HepG2 (cell line): Measurements from ENCODE around the gene SEPTIN5. TPM values are rescaled to one million over a fixed set of nuclear protein-coding genes. Genes with fewer than 3 reads are reported as not detected.
A peak's percentile ranks its signal among the peaks of the same experiment; 100 is the strongest.

Experiments used
- ATAC-seq: fragments of 200-7000 bp; cut with Tn5 transposase; 3 replicates; pipeline ENCODE4 v1.9.1; 2020; ENCODE audit warnings: mild to moderate bottlenecking, moderate library complexity
- BruUV-seq: library from RNA; stranded (reverse); fragments of 400-500 nt; replicated peaks from 2 replicates; lab custom pipeline; 2021; lab: Mats Ljungman, UMichigan
- CTCF ChIA-PET: fragments of 300-600 bp; formaldehyde crosslinking; extraction: SDS; loops from one replicate; lab custom pipeline; 2021; ENCODE audit warnings: low total read pairs, inconsistent platforms, low intra/inter-chr PET ratio; lab: Yijun Ruan, JAX
- POLR2A ChIA-PET: fragments of 350-600 bp; sonication (Branson Sonifier 250); formaldehyde crosslinking; loops from one replicate; lab custom pipeline; 2020; ENCODE audit warnings: antibody characterized with exemption, inconsistent platforms; lab: Yijun Ruan, JAX
- DNase-seq: peaks from one replicate; pipeline ENCODE4 v3.0.0-alpha.2; 2015; ENCODE audit warnings: low spot score
- FAIRE-seq: peaks from 3 replicates; lab custom pipeline; 2011; peaks lifted over from hg19 to GRCh38; lab: Jason Lieb, UNC
- H2AFZ ChIP-seq: one replicate; pipeline ENCODE4 v1.6.1; 2011; ENCODE audit warnings: low read length, inconsistent platforms
- H3K27ac ChIP-seq: fragments of 300-600 bp; 3 replicates; pipeline ENCODE4 v1.8.0; 2011; ENCODE audit warnings: mixed run types, mild to moderate bottlenecking, mixed read lengths, low read length, inconsistent platforms; ENCODE audit not compliant: insufficient read depth; ENCODE audit errors: extremely low read length
- H3K27me3 ChIP-seq, 2 experiments: fragments of 200-600 bp in 1 of 2; 2 replicates in 1 of 2; 3 replicates in 1 of 2; pipeline versions ENCODE4 v1.6.0 to v1.8.0; 2011; ENCODE audit warnings: low read length in 2 of 2, mild to moderate bottlenecking in 2 of 2, moderate library complexity in 2 of 2, inconsistent platforms in 1 of 2; ENCODE audit not compliant: insufficient read depth in 2 of 2, control insufficient read depth in 1 of 2
- H3K36me3 ChIP-seq, 2 experiments: fragments of 200-600 bp in 1 of 2; replicated peaks in 1 of 2; 2 replicates in 1 of 2; 3 replicates in 1 of 2; pipeline versions ENCODE4 v1.5.1 to v1.8.0; 2011; ENCODE audit warnings: low read length in 2 of 2, inconsistent platforms in 1 of 2; ENCODE audit not compliant: insufficient read depth in 2 of 2, control insufficient read depth in 1 of 2
- H3K4me1 ChIP-seq: 2 replicates; pipeline ENCODE4 v1.5.1; 2012; ENCODE audit warnings: low read length, inconsistent platforms; ENCODE audit not compliant: insufficient read depth
- H3K4me2 ChIP-seq: 2 replicates; pipeline ENCODE4 v1.6.0; 2011; ENCODE audit warnings: low read depth, low read length, inconsistent platforms
- H3K4me3 ChIP-seq, 3 experiments: fragments of 200-600 bp in 1 of 3; sonication (generic), shearing (Covaris generic) in 1 of 3; replicated peaks in 1 of 3; 2 replicates each; pipeline ENCODE4 v1.5.1; 2011 to 2016; ENCODE audit warnings: low read length in 3 of 3, inconsistent platforms in 2 of 3, low read depth in 2 of 3, mild to moderate bottlenecking in 2 of 3, control low read depth in 1 of 3, mixed read lengths in 1 of 3; ENCODE audit not compliant: insufficient read depth in 1 of 3
- H3K79me2 ChIP-seq: one replicate; pipeline ENCODE4 v1.6.1; 2011; ENCODE audit warnings: low read length, inconsistent platforms; ENCODE audit not compliant: insufficient read depth
- H3K9ac ChIP-seq: 2 replicates; pipeline ENCODE4 v1.6.0; 2011; ENCODE audit warnings: mild to moderate bottlenecking, low read depth, low read length, inconsistent platforms; ENCODE audit not compliant: insufficient read depth
- H3K9me3 ChIP-seq: 2 replicates; pipeline ENCODE4 v1.5.1; 2012; ENCODE audit warnings: mild to moderate bottlenecking, low read length
- H4K20me1 ChIP-seq: 2 replicates; pipeline ENCODE4 v1.6.0; 2011; ENCODE audit warnings: inconsistent platforms, mild to moderate bottlenecking, low read length, moderate library complexity; ENCODE audit not compliant: insufficient read depth
- EZH2 ChIP-seq: conservative IDR thresholded peaks from 2 replicates; pipeline ENCODE4 v1.6.1; 2012; ENCODE audit warnings: mild to moderate bottlenecking, low read depth, low read length, moderate library complexity
- MYNN ChIP-seq: sonication (generic); formaldehyde crosslinking; IDR thresholded peaks from 2 replicates; pipeline ENCODE4 v1.4.0; 2020; ENCODE audit warnings: mild to moderate bottlenecking, low read depth, missing genetic modification reagents
- ZNF138 ChIP-seq: sonication (generic); formaldehyde crosslinking; IDR thresholded peaks from 2 replicates; pipeline ENCODE4 v1.5.0; 2020; ENCODE audit warnings: mild to moderate bottlenecking, low read depth, missing genetic modification reagents
- ZNF777 ChIP-seq: sonication (generic); formaldehyde crosslinking; IDR thresholded peaks from 2 replicates; pipeline ENCODE4 v1.4.0; 2020; ENCODE audit warnings: missing genetic modification reagents
- WGBS: methylation state at CpG from one replicate; pipeline ENCODE4 v1.1.6; 2017; ENCODE audit warnings: low lambda C conversion rate; 5-methylcytosine and 5-hydroxymethylcytosine counted together
- in situ Hi-C: cut with HindIII; loops from 2 replicates; pipeline ENCODE4 v1.10.0; 2017; ENCODE audit warnings: low pct_unique_long_range_greater_than_20kb; ENCODE audit not compliant: extremely low pct_ligation_motif_present
- intact Hi-C: fragments of 100-400 bp; cut with micrococcal nuclease; formaldehyde crosslinking; loops from one replicate; pipeline ENCODE4 v1.10.0; 2022; ENCODE audit not compliant: unreplicated experiment
- polyA plus RNA-seq, 8 experiments: library from polyadenylated mRNA; depleted of rRNA in 3 of 8; stranded (reverse) in 7 of 8; unstranded in 1 of 8; fragments of >200 nt; fragmentation: Illumina TruSeq in 4 of 8; extraction: Trizol in 4 of 8; gene quantifications; 2 replicates each; pipeline versions ENCODE4 v1.2.1 to v1.2.3, GENCODE V29; 2011 to 2016; ENCODE audit warnings: low read depth in 4 of 8, missing spikeins in 1 of 8, mixed read lengths in 1 of 8; ENCODE audit not compliant: insufficient read depth in 1 of 8
- total RNA-seq, 5 experiments: library from RNA; depleted of rRNA; stranded (reverse); fragments of >200 nt; fragmentation: Illumina TruSeq; extraction: Trizol; gene quantifications; 2 replicates each; pipeline ENCODE4 v1.2.3, GENCODE V29; 2016; ENCODE audit warnings: low read depth in 1 of 5

The SEPTIN5 gene
- total and polyA plus RNA-seq, 2 of the 13 experiments (the other 11 are each of a cell fraction or from before 2014, with no cell fraction given), result 0.33 TPM; not detected in 1

GRCh38 chr22:19765477-19766239, 51.4 kb downstream of the SEPTIN5 start:
- in situ Hi-C loops, result no loop called here
- TF ChIP-seq EZH2 (peak; percentile 87), MYNN (CRISPR knock-in tag) (no peak)
- TF ChIP-seq, all 625 proteins: peak for 1
- H3K27ac ChIP-seq, result no peak overlapping the region
- no peaks in the 10 kb centered on the region for H3K79me2 ChIP-seq
- CTCF ChIA-PET, result no interaction called here
- H3K4me1 ChIP-seq, result peaks cover 34% of the 10 kb centered on the region
- no peak for FAIRE-seq
- H3K9ac ChIP-seq, result no peak overlapping the region
- no peak overlapping the region for H3K4me3 ChIP-seq
- no peaks in the 10 kb centered on the region for H3K36me3 ChIP-seq
- POLR2A ChIA-PET, result no interaction called here
- WGBS, result 29% methylated on average over 14 of the region's 83 CpGs
- no peak for DNase-seq
- no peaks in the 10 kb centered on the region for H3K9me3 ChIP-seq
- H4K20me1 ChIP-seq, result no peaks in the 10 kb centered on the region
- no peak overlapping the region for H3K4me2 ChIP-seq
- peaks cover 26 to 89% of the 10 kb centered on the region in 2 experiments for H3K27me3 ChIP-seq
- no peak overlapping the region for H2AFZ ChIP-seq
- intact Hi-C loops, result no loop called here
- no TSS peak for BruUV-seq
- no peak for ATAC-seq

- H3K9me3 ChIP-seq, result no peaks in the 10 kb centered on the region
- no CpG with 5 or more reads among the region's 36 CpGs for WGBS
- in situ Hi-C loops (no loop called here), intact Hi-C loops (no loop called here)
- ChIA-PET CTCF (no interaction called here), POLR2A (no interaction called here)
- peak; percentile 81 for TF ChIP-seq ZNF777
- TF ChIP-seq ZNF138 (CRISPR knock-in tag), result no peak
- no peak overlapping the region for H2AFZ ChIP-seq
- peaks cover 4% of the 10 kb centered on the region; the same call in 1 of the 2 replicates for H4K20me1 ChIP-seq
- H3K27ac ChIP-seq, result no peak overlapping the region
- H3K36me3 ChIP-seq, result no peaks in the 10 kb centered on the region
- no peak for FAIRE-seq
- peaks cover 26 to 92% of the 10 kb centered on the region in 2 experiments for H3K27me3 ChIP-seq
- H3K79me2 ChIP-seq, result no peaks in the 10 kb centered on the region
- ATAC-seq, result no peak
- DNase-seq, result no peak
- H3K9ac ChIP-seq, result no peak overlapping the region
- BruUV-seq, result no TSS peak
- H3K4me3 ChIP-seq, result peak overlapping the region in 1 of 3 experiments; percentile 37; a peak in 1 of 6 replicates
- no peak overlapping the region for H3K4me2 ChIP-seq
- H3K4me1 ChIP-seq, result peaks cover 34% of the 10 kb centered on the region
Observed at GRCh38 chr22:19766240-19766510, 51.9 kb downstream of the SEPTIN5 start.
